Measurements from ENCODE around the gene CCDC127.
"Not testable (repeated sequence)": the region's sequence is repeated elsewhere in the genome, so short reads cannot be mapped to it uniquely, and the experiment has no call there.

CCDC127 gene

DNA sequence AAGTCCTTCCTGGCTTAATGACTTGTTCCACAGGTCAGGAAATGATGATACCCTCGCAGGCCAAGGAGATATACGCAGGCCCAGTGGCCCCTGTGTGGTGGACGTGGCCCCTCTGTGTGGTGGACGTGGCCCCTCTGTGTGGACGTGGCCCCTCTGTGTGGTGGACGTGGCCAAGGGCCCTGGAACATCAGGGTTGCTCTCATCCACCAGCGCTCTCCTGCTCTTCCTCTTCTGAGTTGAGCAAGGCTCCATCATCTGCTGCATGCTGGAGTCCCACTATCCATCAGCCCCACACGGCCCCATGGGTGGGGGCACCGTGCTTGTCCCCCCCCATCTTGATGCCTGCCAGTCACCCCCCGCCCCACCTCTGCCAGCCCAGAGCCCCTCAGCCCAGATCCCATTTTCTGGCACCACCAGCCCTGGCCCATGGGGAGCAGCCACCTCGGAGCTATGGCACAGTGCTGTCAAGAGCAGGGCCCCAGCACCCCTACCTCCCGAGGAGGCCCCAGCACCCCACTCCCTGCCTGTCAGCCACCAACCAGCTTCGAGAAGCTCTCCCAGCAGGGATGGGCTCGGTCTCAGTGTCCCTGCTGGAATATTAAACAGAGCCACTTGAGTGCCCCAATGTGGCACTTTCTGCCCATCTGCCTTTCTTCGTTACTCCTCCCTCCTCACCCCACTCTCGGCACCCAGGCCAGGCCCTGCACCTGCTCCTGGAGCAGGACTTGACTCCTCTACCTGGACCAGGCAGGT lies 18.6 kb downstream of the CCDC127 start:
- H3K36me3 ChIP-seq (ENCODE audit: control insufficient read depth, insufficient read depth, low read length) = peaks cover 14% of the 10 kb centered on the region
- H3K9ac ChIP-seq (ENCODE audit: low read depth, low read length) = no peak overlapping the region
- H3K27me3 ChIP-seq (ENCODE audit: control insufficient read depth, insufficient read depth, low read length) = no peaks in the 10 kb centered on the region
- no peak overlapping the region for H3K4me3 ChIP-seq (ENCODE audit: low read depth, low read length)
- H3K4me1 ChIP-seq (ENCODE audit: control insufficient read depth, insufficient read depth, low read length) = no peaks in the 10 kb centered on the region
- H3K9me3 ChIP-seq (ENCODE audit: control insufficient read depth, insufficient read depth, low read length) = no peaks in the 10 kb centered on the region

DNA sequence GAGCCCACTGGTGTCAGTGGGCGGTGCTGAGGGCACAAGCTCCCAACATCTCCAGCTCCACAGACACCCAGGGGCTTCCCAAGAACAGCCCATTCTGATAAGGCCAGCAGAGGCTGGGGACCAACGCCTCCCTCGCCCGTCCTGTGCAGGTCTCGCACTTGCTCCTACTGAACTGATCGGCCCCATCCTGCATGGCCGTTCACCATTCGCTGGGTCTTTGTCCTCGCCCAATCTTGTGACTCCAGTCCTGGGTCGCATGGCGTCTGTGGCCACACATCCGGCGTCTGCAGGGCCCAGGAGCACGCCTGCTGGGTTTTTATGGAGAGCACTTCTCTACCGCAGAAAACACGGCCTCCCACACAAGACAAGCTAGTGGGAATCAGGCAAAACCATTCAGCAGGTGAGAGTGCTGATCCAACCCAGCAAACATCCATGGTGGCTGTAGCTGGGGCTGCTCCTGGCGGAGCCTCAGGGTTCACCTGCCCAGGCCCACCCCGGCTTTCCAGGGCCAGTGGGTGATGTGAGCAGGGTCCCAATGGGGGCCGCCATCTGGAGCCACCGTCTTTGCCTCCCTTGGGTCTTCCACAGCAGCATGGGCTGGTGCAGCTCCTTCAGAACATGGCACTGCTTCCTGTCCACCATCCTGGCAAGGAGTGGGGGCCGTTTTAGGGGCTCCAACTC lies 19.3 kb downstream of the CCDC127 start:
- Histone ChIP-seq H3K9me3 (ENCODE audit: control insufficient read depth, insufficient read depth, low read length) (no peaks in the 10 kb centered on the region), H3K36me3 (ENCODE audit: control insufficient read depth, insufficient read depth, low read length) (peaks cover 7% of the 10 kb centered on the region), H3K4me1 (ENCODE audit: control insufficient read depth, insufficient read depth, low read length) (no peaks in the 10 kb centered on the region), H3K9ac (ENCODE audit: low read depth, low read length) (no peak overlapping the region), H3K4me3 (ENCODE audit: low read depth, low read length) (no peak overlapping the region), H3K27me3 (ENCODE audit: control insufficient read depth, insufficient read depth, low read length) (no peaks in the 10 kb centered on the region)

DNA sequence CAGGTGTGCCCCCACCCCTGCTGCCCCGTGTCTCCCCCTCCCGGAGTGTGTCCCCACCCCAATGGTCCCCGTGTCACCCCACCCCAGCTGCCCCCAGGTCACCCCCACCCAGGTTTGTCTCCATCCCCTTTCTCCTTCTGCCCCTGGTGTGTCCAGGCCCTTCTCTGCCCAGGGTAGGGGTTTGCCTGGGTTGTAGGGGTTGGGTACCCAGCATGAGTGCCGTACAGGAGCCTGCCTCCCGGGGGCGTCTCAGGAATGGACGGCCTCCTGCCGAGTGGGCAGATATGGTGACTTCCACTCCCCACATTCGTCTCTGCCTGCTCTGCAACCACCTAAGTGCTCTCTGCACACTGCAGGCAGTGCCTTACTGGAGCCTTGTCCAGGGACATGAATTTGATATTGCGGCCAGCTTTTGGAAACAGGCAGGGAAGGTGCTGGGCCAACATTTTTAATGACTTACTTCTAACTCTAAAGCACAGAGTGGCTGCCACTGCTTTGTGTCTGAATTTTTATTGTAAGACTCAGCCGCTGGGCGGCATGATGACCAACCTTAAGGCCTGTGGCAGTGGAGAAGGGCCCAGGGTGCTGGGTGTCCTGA lies 20.0 kb downstream of the CCDC127 start:
- Histone ChIP-seq H3K9me3 (ENCODE audit: control insufficient read depth, insufficient read depth, low read length) (no peaks in the 10 kb centered on the region), H3K4me1 (ENCODE audit: control insufficient read depth, insufficient read depth, low read length) (no peaks in the 10 kb centered on the region), H3K36me3 (ENCODE audit: control insufficient read depth, insufficient read depth, low read length) (peaks cover 2% of the 10 kb centered on the region), H3K4me3 (ENCODE audit: low read depth, low read length) (no peak overlapping the region), H3K9ac (ENCODE audit: low read depth, low read length) (no peak overlapping the region), H3K27me3 (ENCODE audit: control insufficient read depth, insufficient read depth, low read length) (no peaks in the 10 kb centered on the region)

DNA sequence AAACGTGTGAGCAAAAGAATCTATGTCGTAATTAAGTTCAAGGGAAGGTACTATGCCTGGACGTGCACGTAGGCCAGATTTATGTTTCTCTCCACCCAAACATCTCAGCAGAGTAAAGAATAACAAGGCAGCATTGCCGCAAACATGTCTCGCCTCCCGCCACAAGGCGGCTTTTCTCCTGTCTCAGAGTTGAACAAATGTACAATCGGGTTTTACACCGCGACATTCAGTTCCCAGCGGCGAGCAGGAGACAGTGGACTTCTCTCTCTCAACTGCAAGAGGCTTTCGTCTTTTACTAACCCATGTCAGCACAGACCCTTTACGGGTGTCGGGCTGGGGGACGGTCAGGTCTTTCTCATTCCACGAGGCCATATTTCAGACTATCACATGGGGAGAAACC lies 20.9 kb downstream of the CCDC127 start:
- not testable (repeated sequence) for H3K27me3 ChIP-seq (ENCODE audit: control insufficient read depth, insufficient read depth, low read length); H3K4me3 ChIP-seq (ENCODE audit: low read depth, low read length); H3K9ac ChIP-seq (ENCODE audit: low read depth, low read length); H3K4me1 ChIP-seq (ENCODE audit: control insufficient read depth, insufficient read depth, low read length); H3K9me3 ChIP-seq (ENCODE audit: control insufficient read depth, insufficient read depth, low read length); H3K36me3 ChIP-seq (ENCODE audit: control insufficient read depth, insufficient read depth, low read length)

DNA sequence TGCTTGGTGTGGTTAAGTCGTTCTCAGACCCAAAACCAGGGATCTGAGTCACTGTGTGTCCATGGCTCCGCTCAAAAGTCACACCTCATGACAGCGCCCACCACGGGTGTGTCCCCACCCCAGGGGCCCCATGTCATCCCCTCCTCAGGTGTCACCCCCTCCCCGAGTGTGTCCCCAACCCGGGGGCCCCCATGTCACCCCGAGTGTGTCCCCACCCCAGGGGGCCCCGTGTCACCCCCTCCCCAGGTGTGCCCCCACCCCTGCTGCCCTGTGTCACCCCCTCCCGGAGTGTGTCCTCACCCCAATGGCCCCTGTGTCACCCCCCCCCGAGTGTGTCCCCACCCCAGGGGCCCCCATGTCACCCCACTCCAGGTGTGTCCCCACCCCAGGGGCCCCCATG lies 21.6 kb downstream of the CCDC127 start:
- no peaks in the 10 kb centered on the region for H3K9me3 ChIP-seq (ENCODE audit: control insufficient read depth, insufficient read depth, low read length)

DNA sequence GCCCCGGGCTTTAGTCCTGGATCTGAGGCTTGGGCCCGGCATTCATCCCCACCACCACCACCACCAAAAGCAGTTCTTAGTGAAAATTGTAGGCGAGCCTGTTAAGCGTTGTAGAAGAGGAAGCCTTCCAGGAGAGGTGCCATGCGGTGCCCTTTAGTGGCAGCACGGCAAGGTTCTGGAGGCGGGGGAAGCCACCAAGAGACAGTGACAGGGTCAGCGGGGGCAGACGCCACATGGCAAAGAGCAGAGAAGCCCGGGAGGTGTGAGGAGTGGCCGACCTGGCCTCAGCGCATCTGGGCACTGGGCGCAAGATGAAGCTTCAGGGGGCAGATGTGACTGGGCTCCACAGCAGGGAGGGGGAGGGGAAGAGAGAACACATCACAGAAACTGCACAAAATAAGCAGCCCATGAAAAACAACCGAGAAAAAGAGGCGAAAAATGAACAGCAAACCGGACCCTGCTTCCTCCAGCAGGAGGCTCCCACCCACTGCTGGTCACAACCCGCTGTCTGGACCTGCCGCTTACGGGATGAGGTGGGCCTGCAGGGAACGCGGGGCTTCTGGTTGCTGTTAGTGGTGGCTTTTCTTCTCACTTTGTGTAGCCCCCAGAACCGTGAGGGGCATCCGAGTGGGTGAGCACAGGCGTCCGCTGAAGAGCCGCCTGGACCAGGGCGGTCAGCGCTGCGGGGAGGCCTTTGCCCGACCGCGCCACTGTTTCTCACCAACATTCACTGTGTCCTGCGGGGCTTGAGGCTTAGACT lies 22.4 kb downstream of the CCDC127 start:
- H3K36me3 ChIP-seq (ENCODE audit: control insufficient read depth, insufficient read depth, low read length) = peaks cover 2% of the 10 kb centered on the region
- H3K9me3 ChIP-seq (ENCODE audit: control insufficient read depth, insufficient read depth, low read length) = no peaks in the 10 kb centered on the region
- no peaks in the 10 kb centered on the region for H3K4me1 ChIP-seq (ENCODE audit: control insufficient read depth, insufficient read depth, low read length)
- H3K4me3 ChIP-seq (ENCODE audit: low read depth, low read length) = no peak overlapping the region
- H3K9ac ChIP-seq (ENCODE audit: low read depth, low read length) = no peak overlapping the region
- H3K27me3 ChIP-seq (ENCODE audit: control insufficient read depth, insufficient read depth, low read length) = no peaks in the 10 kb centered on the region

More for the DNA sequence above, 21.6 kb downstream of the CCDC127 start:
- Histone ChIP-seq H3K4me3 (ENCODE audit: low read depth, low read length) (no peak overlapping the region), H3K27me3 (ENCODE audit: control insufficient read depth, insufficient read depth, low read length) (no peaks in the 10 kb centered on the region), H3K36me3 (ENCODE audit: control insufficient read depth, insufficient read depth, low read length) (peaks cover 2% of the 10 kb centered on the region), H3K9ac (ENCODE audit: low read depth, low read length) (no peak overlapping the region), H3K4me1 (ENCODE audit: control insufficient read depth, insufficient read depth, low read length) (no peaks in the 10 kb centered on the region)

DNA sequence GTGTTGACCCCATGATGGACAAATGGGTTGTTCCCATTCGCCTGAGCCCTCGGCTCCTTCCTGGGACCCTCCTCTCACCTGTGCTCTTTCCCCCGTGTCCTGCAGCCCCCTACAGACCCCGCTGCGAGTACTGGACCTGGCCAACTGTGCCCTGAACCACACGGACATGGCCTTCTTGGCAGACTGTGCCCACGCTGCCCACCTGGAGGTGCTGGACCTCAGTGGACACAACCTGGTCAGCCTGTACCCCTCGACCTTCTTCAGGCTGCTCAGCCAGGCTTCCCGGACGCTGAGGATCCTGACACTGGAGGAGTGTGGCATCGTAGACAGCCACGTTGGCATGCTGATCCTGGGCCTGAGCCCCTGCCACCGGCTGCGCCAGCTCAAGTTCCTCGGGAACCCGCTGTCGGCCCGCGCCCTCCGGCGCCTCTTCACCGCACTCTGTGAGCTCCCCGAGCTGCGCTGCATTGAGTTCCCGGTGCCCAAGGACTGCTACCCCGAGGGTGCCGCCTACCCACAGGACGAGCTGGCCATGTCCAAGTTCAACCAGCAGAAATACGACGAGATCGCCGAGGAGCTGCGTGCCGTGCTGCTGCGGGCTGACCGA lies 23.2 kb downstream of the CCDC127 start:
- Histone ChIP-seq H3K4me1 (ENCODE audit: control insufficient read depth, insufficient read depth, low read length) (no peaks in the 10 kb centered on the region), H3K9ac (ENCODE audit: low read depth, low read length) (no peak overlapping the region), H3K36me3 (ENCODE audit: control insufficient read depth, insufficient read depth, low read length) (peaks cover 2% of the 10 kb centered on the region), H3K27me3 (ENCODE audit: control insufficient read depth, insufficient read depth, low read length) (no peaks in the 10 kb centered on the region), H3K4me3 (ENCODE audit: low read depth, low read length) (no peak overlapping the region), H3K9me3 (ENCODE audit: control insufficient read depth, insufficient read depth, low read length) (no peaks in the 10 kb centered on the region)

DNA sequence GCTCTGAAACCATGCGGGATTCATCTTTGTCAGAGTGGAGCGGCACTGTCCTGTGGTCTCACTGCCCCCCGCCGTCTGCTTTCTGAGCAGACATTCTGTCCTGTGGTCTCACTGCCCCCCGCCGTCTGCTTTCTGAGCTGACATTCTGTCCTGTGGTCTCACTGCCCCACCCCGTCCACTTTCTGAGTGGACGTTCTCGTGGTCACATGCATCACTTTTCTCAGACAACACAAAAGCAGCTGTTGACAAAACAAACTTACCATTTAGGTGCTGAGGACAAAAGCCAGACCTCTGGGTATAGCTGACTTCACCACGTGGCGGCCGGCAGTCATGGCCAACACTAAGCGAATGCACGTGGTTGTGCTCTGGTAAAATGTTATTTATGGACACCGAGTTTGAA lies 23.9 kb downstream of the CCDC127 start:
- Histone ChIP-seq H3K36me3 (ENCODE audit: control insufficient read depth, insufficient read depth, low read length) (peaks cover 3% of the 10 kb centered on the region), H3K9me3 (ENCODE audit: control insufficient read depth, insufficient read depth, low read length) (no peaks in the 10 kb centered on the region), H3K9ac (ENCODE audit: low read depth, low read length) (no peak overlapping the region), H3K4me1 (ENCODE audit: control insufficient read depth, insufficient read depth, low read length) (no peaks in the 10 kb centered on the region), H3K4me3 (ENCODE audit: low read depth, low read length) (no peak overlapping the region), H3K27me3 (ENCODE audit: control insufficient read depth, insufficient read depth, low read length) (no peaks in the 10 kb centered on the region)

DNA sequence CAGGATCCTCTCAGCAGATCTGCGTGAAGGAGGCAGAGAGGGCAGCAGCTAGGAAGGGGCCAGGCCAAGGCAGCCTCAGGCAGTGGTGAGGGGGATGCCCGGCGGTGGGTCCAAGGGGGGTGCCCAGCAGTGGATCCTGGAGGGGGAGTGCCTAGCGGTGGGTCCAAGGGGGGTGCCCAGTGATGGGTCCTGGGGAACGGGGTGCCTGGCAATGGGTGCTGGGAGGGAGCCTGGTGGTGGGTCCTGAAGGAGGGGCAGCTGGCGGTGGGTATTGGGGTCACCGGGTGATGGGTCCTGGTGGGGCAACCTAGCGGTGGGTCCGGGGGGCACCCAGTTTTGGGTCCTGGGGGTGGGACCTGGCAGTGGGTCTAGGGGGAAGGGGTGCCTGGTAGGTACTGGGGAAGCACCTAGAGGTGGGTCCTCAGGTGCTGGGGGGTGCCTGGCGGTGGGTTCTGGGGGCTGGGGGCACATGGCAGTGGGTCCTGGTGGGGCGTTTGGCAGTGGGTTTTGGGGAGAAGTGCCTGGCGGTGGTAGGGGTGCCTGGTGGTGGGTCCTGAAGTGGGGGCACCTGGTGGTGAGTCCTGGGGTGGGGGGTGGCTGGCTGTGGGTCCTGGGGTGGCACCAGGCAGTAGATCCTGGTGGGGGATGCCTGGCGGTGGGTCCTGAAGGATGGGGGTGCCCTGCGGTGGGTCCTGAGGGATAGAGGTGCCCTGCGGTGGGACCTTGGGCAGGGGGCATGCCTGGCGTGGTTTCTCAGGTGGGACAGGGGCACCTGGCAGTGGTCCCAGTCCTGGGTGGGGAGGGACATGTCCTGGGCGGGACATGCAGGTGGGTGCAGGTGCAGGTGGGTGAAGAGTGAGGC lies 24.8 kb downstream of the CCDC127 start:
- H3K9ac ChIP-seq (ENCODE audit: low read depth, low read length) = no peak overlapping the region

DNA sequence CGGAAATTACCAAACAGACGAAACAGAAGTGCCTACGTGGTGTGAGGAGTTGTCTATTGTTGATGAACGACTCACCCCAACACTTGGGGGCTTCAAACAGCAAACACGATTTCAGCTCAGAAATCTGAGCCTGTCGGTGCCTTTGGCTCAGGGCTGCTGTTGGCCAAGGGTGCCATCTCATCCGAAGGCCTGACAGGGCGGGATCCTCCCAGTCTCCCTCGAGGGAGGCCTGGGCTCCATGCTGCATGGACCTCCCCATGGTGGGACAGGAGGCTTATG lies 25.3 kb downstream of the CCDC127 start:
- no peak overlapping the region for H3K4me3 ChIP-seq (ENCODE audit: low read depth, low read length)
- no peaks in the 10 kb centered on the region for H3K27me3 ChIP-seq (ENCODE audit: control insufficient read depth, insufficient read depth, low read length)
- no peaks in the 10 kb centered on the region for H3K9me3 ChIP-seq (ENCODE audit: control insufficient read depth, insufficient read depth, low read length)
- H3K36me3 ChIP-seq (ENCODE audit: control insufficient read depth, insufficient read depth, low read length) = peaks cover 2% of the 10 kb centered on the region
- H3K9ac ChIP-seq (ENCODE audit: low read depth, low read length) = no peak overlapping the region
- peaks cover 3% of the 10 kb centered on the region for H3K4me1 ChIP-seq (ENCODE audit: control insufficient read depth, insufficient read depth, low read length)

More for the DNA sequence above, 24.8 kb downstream of the CCDC127 start:
- no peaks in the 10 kb centered on the region for H3K27me3 ChIP-seq (ENCODE audit: control insufficient read depth, insufficient read depth, low read length)
- H3K4me1 ChIP-seq (ENCODE audit: control insufficient read depth, insufficient read depth, low read length) = peaks cover 2% of the 10 kb centered on the region
- H3K9me3 ChIP-seq (ENCODE audit: control insufficient read depth, insufficient read depth, low read length) = no peaks in the 10 kb centered on the region
- peaks cover 2% of the 10 kb centered on the region for H3K36me3 ChIP-seq (ENCODE audit: control insufficient read depth, insufficient read depth, low read length)
- no peak overlapping the region for H3K4me3 ChIP-seq (ENCODE audit: low read depth, low read length)

All from iPS-15b (cell line).